GM19397 (cell line): ENCODE data around the gene KCND3.
"Not testable (repeated sequence)": the region's sequence is repeated elsewhere in the genome, so short reads cannot be mapped to it uniquely, and the experiment has no call there.

Experiments used
- ATAC-seq: cut with Tn5 transposase; IDR thresholded peaks from one replicate; pipeline ENCODE4 v1.9.1; 2021; ENCODE audit warnings: mild to moderate bottlenecking, moderate library complexity; ENCODE audit not compliant: unreplicated experiment

KCND3 gene

GRCh38 chr1:111749628-111750027, 239.8 kb downstream of the KCND3 start:
- no peak for ATAC-seq

DNA sequence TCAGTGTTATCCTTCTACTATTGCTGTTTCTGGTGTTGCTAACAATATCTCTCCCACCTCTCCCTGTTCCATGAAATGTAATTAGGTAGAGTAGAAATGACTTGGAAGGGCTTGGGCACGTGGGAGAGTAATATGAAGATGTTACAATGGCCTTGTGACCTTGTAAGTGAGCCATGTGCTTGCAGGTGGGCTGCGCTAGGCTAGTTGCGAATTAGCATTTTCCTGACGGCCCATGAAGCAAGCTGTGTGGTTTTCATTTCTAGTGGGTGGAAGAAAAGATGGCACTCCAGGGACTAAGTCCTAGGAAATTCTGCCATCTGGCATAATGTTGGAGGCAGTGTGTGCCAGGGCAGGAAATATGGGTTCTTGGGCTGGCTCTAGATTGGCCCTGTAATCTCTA, 241.5 kb downstream of the KCND3 start:
- no peak for ATAC-seq

DNA sequence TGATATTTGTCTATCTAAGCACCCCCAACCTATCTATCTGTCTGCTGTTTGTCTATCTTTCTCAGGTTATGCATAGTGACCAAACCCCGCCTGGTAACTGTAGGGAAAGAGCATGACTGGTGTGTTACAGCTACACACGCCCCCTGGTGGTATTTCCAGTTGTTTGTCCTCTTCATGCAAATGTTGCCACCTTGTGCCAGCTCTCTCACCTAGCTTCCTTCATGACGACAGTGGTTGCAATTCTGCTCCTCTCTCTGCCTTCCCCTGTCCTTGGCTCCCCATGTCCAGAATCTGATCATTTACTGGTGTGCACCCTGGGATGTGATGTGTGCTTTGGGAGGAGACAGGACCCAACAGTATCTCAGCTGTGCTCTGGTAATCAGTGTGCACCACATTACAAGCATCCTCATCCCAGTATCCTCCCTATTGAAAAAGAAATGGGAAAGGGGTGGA, 242.2 kb downstream of the KCND3 start:
- no peak for ATAC-seq

GRCh38 chr1:111746614-111746999, 242.9 kb downstream of the KCND3 start:
- no peak for ATAC-seq

GRCh38 chr1:111745675-111746613, 243.5 kb downstream of the KCND3 start:
- ATAC-seq: no peak

DNA sequence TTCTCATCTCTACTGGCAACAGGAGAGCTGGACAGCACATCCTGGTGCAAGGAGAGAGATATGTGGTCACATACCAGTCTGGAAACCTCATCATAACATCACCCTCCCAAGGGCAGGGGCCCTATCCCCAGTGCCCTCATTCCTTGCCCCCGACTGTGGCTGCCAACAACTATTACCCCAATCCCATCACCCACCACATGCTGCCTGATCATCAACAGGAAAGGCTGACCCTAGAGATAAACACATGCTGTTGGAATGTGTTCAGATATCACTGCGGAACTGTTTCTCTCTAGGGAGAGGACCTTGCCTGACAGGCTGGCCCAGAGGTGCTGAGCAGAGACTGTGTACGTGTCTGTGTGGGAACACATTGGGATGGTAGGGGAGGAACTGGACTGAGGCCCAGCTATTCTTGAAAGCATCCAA, 245.8 kb downstream of the KCND3 start:
- ATAC-seq: no peak

- no peak for ATAC-seq
Observed at GRCh38 chr1:111742938-111743549, 246.4 kb downstream of the KCND3 start.

- ATAC-seq: not testable (repeated sequence)
Observed at GRCh38 chr1:111742292-111742691, 247.2 kb downstream of the KCND3 start.

GRCh38 chr1:111739925-111740765, 249.3 kb downstream of the KCND3 start:
- no peak for ATAC-seq

- peak; percentile 76 for ATAC-seq
Observed at GRCh38 chr1:111739194-111739924, 250.1 kb downstream of the KCND3 start, which contains the start of gene INKA2. INKA2 (minus strand) TSS chr1:111739395; CDS start chr1:111739242, 153 bp downstream.

- peak; percentile 52 for ATAC-seq
Observed at GRCh38 chr1:111738436-111739193, 250.9 kb downstream of the KCND3 start.

DNA sequence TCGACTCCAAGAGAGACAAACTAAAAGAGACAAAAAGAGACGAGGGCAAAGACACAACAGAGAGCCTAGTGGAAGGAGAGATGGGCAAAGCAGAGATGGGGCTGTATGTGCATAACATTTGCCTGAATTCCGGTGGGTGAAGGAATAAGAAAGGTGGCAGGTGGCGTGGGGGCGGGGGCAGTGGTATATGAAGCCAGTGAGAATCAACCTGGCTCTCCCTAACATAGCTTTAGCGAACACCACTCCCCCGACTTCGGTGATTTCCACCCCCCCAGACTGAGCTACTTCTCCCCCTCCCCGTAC, 251.4 kb downstream of the KCND3 start:
- no peak for ATAC-seq

DNA sequence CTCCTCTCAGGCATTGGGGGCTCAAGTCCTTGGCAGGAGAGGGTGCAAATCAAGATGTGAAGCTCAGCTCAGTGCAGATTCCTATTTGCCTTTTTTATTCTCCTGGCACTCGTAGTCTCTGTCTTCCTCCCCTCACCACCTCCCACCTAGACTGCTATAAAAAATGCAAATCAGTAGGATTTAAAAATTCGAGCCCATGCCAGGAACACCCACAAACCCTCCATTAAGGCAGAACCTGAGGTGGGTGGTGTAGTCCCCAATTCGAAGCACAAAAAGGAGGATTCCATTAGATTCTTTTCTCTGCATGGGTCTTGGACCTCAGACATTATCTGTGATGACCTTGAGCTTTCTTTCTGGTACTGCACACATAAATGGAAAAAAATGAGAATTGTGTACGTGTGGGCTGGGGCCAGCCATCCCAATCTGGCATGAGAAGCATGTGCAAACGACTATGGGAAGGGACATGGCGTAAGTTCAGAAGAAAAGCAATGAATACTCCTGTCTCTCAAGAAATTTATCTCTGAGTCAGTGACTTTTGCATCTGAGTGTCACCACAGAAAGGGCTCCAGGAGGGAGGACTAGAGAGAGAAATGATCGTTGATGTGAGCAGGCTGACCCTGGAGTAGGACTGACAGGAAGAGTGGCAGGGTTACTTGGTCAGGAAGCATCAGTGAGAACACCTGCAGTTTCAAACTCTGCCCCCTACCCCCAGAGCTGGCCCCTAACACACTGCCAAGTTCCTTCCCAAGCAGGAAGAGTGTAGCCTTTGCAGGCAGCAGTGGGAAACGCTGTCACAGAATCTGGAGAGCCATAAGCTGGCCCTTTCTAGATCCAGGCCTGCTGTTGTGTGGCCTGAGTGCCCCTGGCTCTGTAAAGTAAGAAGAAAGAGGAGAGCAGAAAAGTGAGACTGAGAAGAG, 252.0 kb downstream of the KCND3 start:
- ATAC-seq: no peak

- no peak for ATAC-seq
Observed at GRCh38 chr1:111736548-111737215, 252.8 kb downstream of the KCND3 start.

DNA sequence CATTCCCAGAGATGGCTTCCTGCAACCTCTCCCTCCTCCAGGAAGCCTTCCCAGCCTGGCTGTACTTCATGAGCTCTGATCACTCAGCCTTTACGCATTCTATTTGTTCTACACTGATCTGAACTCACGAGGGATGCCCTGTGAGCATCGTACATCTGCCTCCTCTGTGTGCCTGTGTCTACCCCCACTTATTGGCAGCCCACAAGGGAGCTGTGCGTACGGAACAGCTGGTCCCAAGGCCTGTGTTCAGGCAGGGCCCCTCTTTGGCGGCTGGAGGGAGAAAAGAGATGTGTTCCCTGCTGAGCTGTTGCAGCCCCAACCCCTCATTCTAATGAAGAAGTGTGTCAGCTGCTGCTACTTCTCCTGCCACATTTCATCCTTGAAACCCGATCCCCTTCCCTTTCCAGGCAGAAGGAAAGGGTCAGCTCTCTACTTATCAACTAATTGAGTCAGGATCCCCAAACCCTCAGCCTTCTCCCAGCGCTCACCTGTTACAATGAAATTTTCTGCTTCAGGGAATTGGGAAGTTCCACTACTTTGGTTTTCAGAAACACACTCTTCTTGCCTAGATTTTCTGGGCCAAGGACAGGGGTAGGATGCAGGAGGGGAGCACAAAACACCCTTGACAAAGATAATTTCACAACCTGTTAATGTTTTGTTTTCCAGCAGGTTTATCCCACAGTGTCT, 253.5 kb downstream of the KCND3 start:
- no peak for ATAC-seq

DNA sequence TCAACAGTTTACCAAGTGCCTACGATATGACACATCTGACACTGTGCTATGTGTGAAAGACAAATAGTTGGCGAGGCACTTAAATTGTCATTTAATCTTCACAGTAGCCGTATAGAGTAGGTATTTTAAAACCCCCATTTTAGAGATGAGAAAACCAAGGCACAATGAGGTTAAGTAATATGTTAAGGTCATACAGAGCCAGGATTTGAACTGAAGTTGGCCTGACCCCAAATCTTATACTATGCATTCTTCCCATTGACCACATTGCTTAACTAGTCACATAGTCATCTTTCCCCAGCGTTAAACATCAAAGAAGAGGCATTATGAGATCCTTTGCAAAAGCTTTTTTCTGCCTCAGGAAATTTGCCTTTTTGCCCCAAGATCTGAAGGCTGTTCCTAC, 254.1 kb downstream of the KCND3 start:
- no peak for ATAC-seq

GRCh38 chr1:111734856-111735255, 254.6 kb downstream of the KCND3 start:
- ATAC-seq: no peak

DNA sequence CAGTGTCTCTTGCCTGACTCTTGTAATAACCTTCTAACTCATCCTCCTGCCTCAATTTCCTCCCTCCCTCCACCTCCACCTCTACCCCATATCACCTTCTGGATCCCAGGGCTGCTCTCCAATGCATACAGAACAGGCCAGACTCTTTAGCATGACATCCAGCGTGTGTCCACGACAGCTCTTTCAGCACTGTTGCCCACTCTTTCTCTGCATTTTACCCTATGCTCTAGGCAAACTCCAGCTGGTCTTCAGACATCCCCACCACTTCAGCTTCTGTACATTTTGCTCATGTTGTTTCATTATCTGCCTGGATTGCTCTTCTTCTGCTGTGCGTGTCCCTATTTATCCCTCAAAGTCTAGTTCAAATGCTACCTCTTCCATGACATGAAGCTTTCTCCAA, 255.0 kb downstream of the KCND3 start:
- ATAC-seq: no peak
